Ishikawa (cell line): ENCODE measurements around the gene PTPN11.

ENCODE experiments used
- CEBPB ChIP-seq: IDR thresholded peaks from 2 replicates; pipeline ENCODE4 v1.6.1; 2012
- CREB1 ChIP-seq: IDR thresholded peaks from 2 replicates; pipeline ENCODE4 v1.6.1; 2012; ENCODE audit warnings: low read depth
- EGR1 ChIP-seq: IDR thresholded peaks from 2 replicates; pipeline ENCODE4 v1.6.1; 2012
- EP300 ChIP-seq: IDR thresholded peaks from 2 replicates; pipeline ENCODE4 v1.6.1; 2012; ENCODE audit warnings: borderline replicate concordance
- FOXM1 ChIP-seq: IDR thresholded peaks from 2 replicates; pipeline ENCODE4 v1.6.1; 2012; ENCODE audit warnings: low read depth, borderline replicate concordance
- MAX ChIP-seq: IDR thresholded peaks from 2 replicates; pipeline ENCODE4 v1.6.1; 2012
- NFIC ChIP-seq: IDR thresholded peaks from 2 replicates; pipeline ENCODE4 v1.6.1; 2012
- RAD21 ChIP-seq: IDR thresholded peaks from 2 replicates; pipeline ENCODE4 v1.6.1; 2012; ENCODE audit warnings: low read depth
- REST ChIP-seq: IDR thresholded peaks from 2 replicates; pipeline ENCODE4 v1.6.1; 2012; ENCODE audit warnings: low read depth, mild to moderate bottlenecking
- TAF1 ChIP-seq: IDR thresholded peaks from 2 replicates; pipeline ENCODE4 v1.6.1; 2012; ENCODE audit warnings: low read depth, mild to moderate bottlenecking
- TCF12 ChIP-seq: IDR thresholded peaks from 2 replicates; pipeline ENCODE4 v1.6.1; 2012; ENCODE audit warnings: low read depth
- TEAD4 ChIP-seq: IDR thresholded peaks from 2 replicates; pipeline ENCODE4 v1.6.1; 2012
- USF1 ChIP-seq: IDR thresholded peaks from 2 replicates; pipeline ENCODE4 v1.6.1; 2012
- YY1 ChIP-seq: IDR thresholded peaks from 2 replicates; pipeline ENCODE4 v1.6.1; 2012; ENCODE audit warnings: low read depth
- ZBTB7A ChIP-seq: IDR thresholded peaks from 2 replicates; pipeline ENCODE4 v1.6.1; 2012; ENCODE audit warnings: low read depth

Gene PTPN11

GRCh38 chr12:112536367-112536730 is 117.6 kb downstream of the PTPN11 start:
- TF ChIP-seq TCF12 (no peak), RAD21 (no peak), CREB1 (no peak), MAX (no peak), TAF1 (no peak), YY1 (no peak), FOXM1 (no peak), ZBTB7A (no peak), TEAD4 (no peak), NFIC (no peak), EGR1 (no peak), REST (no peak), CEBPB (no peak), USF1 (no peak)

GRCh38 chr12:112537710-112538396 is 119.1 kb downstream of the PTPN11 start:
- TF ChIP-seq REST (no peak), TEAD4 (peak; percentile 28; the same call in 1 of the 2 replicates)

GRCh38 chr12:112538740-112539139 is 120.0 kb downstream of the PTPN11 start:
- TF ChIP-seq ZBTB7A, result no peak
- no peak for TF ChIP-seq RAD21
- TF ChIP-seq TEAD4, result no peak
- no peak for TF ChIP-seq MAX
- no peak for TF ChIP-seq TCF12
- no peak for TF ChIP-seq EP300
- TF ChIP-seq TAF1, result no peak
- no peak for TF ChIP-seq CREB1
- TF ChIP-seq EGR1, result no peak
- no peak for TF ChIP-seq FOXM1
- no peak for TF ChIP-seq NFIC
- TF ChIP-seq CEBPB, result no peak
- TF ChIP-seq USF1, result no peak

GRCh38 chr12:112539221-112539620 is 120.5 kb downstream of the PTPN11 start:
- TF ChIP-seq USF1 (no peak), EP300 (no peak), MAX (no peak), TEAD4 (no peak), REST (no peak), YY1 (no peak), FOXM1 (no peak), EGR1 (no peak), TCF12 (no peak), CREB1 (no peak), NFIC (no peak), ZBTB7A (no peak), CEBPB (no peak), RAD21 (no peak), TAF1 (no peak)
